Lung (tissue), 12 donors: Measurements from ENCODE around the gene FCRLB. TPM values are rescaled to one million over a fixed set of nuclear protein-coding genes. Genes with fewer than 3 reads are reported as not detected.

ENCODE experiments used
- ATAC-seq: fragments of 200-7000 bp; cut with Tn5 transposase; one replicate; pipeline ENCODE4 v1.9.1; 2020; ENCODE audit warnings: moderate number of reproducible peaks; ENCODE audit not compliant: insufficient read depth, low FRiP score
- DNase-seq, 3 donors: peaks; one replicate each; pipeline ENCODE4 v3.0.0-alpha.2; 2013 to 2017
- H3K27ac ChIP-seq, 2 donors: one replicate each; pipeline ENCODE4 v1.5.1; 2013; ENCODE audit warnings: mild to moderate bottlenecking in 2 of 2, moderate library complexity in 2 of 2, control low read depth in 1 of 2, inconsistent platforms in 1 of 2, low read depth in 1 of 2, low read length in 1 of 2
- H3K27me3 ChIP-seq, 3 donors: one replicate each; pipeline ENCODE4 v1.5.1; 2013; ENCODE audit warnings: low read length in 2 of 3; ENCODE audit not compliant: control insufficient read depth in 3 of 3, insufficient read depth in 3 of 3
- H3K36me3 ChIP-seq, 4 donors: one replicate each; pipeline ENCODE4 v1.5.1; 2013; ENCODE audit warnings: low read length in 4 of 4, mild to moderate bottlenecking in 1 of 4, moderate library complexity in 1 of 4; ENCODE audit not compliant: control insufficient read depth in 4 of 4, insufficient read depth in 4 of 4
- H3K4me1 ChIP-seq, 5 donors: one replicate each; pipeline ENCODE4 v1.5.1; 2013; ENCODE audit warnings: low read length in 5 of 5, mild to moderate bottlenecking in 2 of 5, moderate library complexity in 1 of 5; ENCODE audit not compliant: control insufficient read depth in 5 of 5, insufficient read depth in 5 of 5
- H3K4me3 ChIP-seq: one replicate; pipeline ENCODE4 v1.5.1; 2013; ENCODE audit warnings: mild to moderate bottlenecking, control low read depth, moderate library complexity
- H3K9ac ChIP-seq, 2 donors: one replicate each; pipeline ENCODE4 v1.5.1; 2013; ENCODE audit warnings: low read length in 2 of 2, control low read depth in 1 of 2; ENCODE audit not compliant: insufficient read depth in 1 of 2
- H3K9me3 ChIP-seq, 4 donors: one replicate each; pipeline ENCODE4 v1.5.1; 2013; ENCODE audit warnings: low read length in 3 of 4, mild to moderate bottlenecking in 1 of 4, moderate library complexity in 1 of 4; ENCODE audit not compliant: control insufficient read depth in 4 of 4, insufficient read depth in 3 of 4
- whole genome bisulfite sequencing, 2 donors: extraction: QIAGEN DNeasy Blood & Tissue Kit; methylation state at CpG; one replicate each; pipeline ENCODE4 v1.1.7; 2013; 5-methylcytosine and 5-hydroxymethylcytosine counted together
- polyA plus RNA-seq, 2 donors: library from polyadenylated mRNA; stranded (reverse); fragments of 200-250 nt; gene quantifications; one replicate each; pipeline ENCODE4 v1.2.1, GENCODE V29; 2013
- total RNA-seq, 2 donors: library from RNA; depleted of rRNA in 1 of 2; stranded (reverse); fragments of >200 nt in 1 of 2; gene quantifications; one replicate each; pipeline ENCODE4 v1.2.1, GENCODE V29; 2014 to 2021
- TF ChIP-seq, protein P1 (sequence below): IDR thresholded peaks from 2 replicates; pipeline ENCODE4 v1.5.1; 2012; ENCODE audit warnings: mild to moderate bottlenecking; ENCODE audit errors: control extremely low read depth, extremely low read depth
- donor health status: control.
- donor health status: control.
- donor health status: Bipolar disorder and iron deficiency.
- donor health status: healthy.
- donor health status: DM: yes; HTN: yes; CAD: no.

FCRLB gene
- total and polyA plus RNA-seq, 4 donors, result 0.34 to 0.90 (median 0.72) TPM

DNA sequence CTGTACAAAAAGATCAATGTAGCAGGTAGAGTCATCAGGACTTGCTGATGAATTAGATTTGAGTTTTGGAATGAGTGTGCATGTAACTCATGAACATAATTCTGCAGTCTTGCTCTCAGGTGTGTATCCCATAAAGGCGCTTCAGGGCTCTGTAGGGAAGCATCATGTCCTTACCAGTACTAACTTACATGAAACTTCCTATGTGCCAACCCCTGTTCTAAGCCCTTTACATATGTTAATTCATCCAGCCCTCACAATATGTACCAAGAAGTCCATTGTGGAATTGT lies 2.1 kb upstream of the FCRLB start:
- no peaks in the 10 kb centered on the region for H3K36me3 ChIP-seq
- H3K27me3 ChIP-seq, result peaks cover 0 to 5% (median 2%) of the 10 kb centered on the region in 3 donors
- no peak overlapping the region for H3K4me3 ChIP-seq
- H3K9ac ChIP-seq, result no peak overlapping the region
- DNase-seq (no peak), ATAC-seq (no peak)
- H3K4me1 ChIP-seq, result peaks cover 0 to 5% (median 0%) of the 10 kb centered on the region in 5 donors
- peaks cover 0 to 2% (median 0%) of the 10 kb centered on the region in 4 donors for H3K9me3 ChIP-seq
- 97 to 100% methylated on average over 1 of the region's 1 CpG for WGBS, 2 donors
- no peak overlapping the region for H3K27ac ChIP-seq
- TF ChIP-seq, protein P1, sequence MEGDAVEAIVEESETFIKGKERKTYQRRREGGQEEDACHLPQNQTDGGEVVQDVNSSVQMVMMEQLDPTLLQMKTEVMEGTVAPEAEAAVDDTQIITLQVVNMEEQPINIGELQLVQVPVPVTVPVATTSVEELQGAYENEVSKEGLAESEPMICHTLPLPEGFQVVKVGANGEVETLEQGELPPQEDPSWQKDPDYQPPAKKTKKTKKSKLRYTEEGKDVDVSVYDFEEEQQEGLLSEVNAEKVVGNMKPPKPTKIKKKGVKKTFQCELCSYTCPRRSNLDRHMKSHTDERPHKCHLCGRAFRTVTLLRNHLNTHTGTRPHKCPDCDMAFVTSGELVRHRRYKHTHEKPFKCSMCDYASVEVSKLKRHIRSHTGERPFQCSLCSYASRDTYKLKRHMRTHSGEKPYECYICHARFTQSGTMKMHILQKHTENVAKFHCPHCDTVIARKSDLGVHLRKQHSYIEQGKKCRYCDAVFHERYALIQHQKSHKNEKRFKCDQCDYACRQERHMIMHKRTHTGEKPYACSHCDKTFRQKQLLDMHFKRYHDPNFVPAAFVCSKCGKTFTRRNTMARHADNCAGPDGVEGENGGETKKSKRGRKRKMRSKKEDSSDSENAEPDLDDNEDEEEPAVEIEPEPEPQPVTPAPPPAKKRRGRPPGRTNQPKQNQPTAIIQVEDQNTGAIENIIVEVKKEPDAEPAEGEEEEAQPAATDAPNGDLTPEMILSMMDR, result no peak

DNA sequence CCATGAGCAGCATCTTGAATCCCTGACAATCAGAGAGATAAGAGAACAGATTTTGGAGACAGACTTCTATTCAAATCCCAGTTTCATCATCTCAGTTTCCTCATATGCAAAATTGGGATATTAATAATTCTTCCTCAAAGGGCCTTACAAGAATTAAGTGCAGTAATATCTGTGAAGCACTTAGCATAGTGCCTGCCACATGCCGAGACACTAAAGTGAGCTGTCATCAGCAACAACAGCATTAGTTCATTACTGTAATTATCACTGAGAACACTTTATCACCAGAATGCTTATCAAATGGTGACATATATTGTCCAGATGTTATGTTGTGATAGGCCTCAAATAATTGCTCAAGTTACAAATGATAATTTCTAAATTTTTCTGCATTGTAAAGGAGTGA lies 922 bp upstream of the FCRLB start:
- Histone ChIP-seq H3K27me3 (peaks cover 0 to 5% (median 2%) of the 10 kb centered on the region in 3 donors), H3K9me3 (peaks cover 0 to 2% (median 0%) of the 10 kb centered on the region in 4 donors), H3K4me3 (no peak overlapping the region), H3K9ac (no peak overlapping the region), H3K36me3 (no peaks in the 10 kb centered on the region), H3K4me1 (peaks cover 0 to 5% (median 0%) of the 10 kb centered on the region in 5 donors), H3K27ac (no peak overlapping the region)
- WGBS, 2 donors, result 72 to 91% methylated on average over 1 of the region's 1 CpG
- ATAC-seq (no peak), DNase-seq (no peak)
- TF ChIP-seq, protein P1, result no peak

DNA sequence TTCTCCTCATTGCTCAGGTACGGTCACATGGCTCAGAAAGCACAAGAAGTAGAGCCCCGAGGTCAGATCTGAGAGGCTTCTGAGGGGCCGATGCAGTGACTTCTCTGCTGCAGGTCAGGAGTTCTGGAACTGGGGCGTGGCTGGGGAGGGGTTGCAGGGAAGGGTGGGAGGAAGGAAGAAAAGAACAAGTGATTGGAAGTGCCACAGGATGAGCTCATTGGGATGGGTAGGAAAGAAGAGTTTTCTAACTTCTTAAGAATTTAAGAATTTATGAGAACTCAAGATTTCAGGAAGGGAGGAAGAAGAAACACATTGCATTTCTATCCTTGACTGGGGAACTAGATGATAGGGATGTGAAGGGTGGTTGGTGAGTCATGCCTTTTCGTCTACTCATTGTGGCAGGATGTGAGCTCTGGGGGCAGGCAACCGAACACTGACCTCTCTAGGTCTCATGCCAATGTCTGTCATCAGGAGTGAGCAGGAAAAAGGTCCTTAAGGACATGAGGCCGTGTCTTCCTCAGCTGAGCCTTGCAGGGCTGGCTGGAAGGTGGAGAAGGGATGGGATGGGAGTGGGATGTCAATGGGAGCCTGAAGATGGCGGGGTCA lies 497 bp downstream of the FCRLB start:
- H3K27me3 ChIP-seq, result peaks cover 0 to 2% (median 0%) of the 10 kb centered on the region in 3 donors
- no peak overlapping the region for H3K4me3 ChIP-seq
- ATAC-seq, result no peak
- no peak overlapping the region for H3K27ac ChIP-seq
- H3K4me1 ChIP-seq, result peaks cover 0 to 9% (median 0%) of the 10 kb centered on the region in 5 donors
- TF ChIP-seq, protein P1, result no peak
- no peak overlapping the region for H3K9ac ChIP-seq
- peaks cover 0 to 2% (median 0%) of the 10 kb centered on the region in 4 donors for H3K9me3 ChIP-seq
- H3K36me3 ChIP-seq, result no peaks in the 10 kb centered on the region
- WGBS, 2 donors, result 54 to 55% methylated on average over 8 of the region's 8 CpGs
- no peak for DNase-seq

DNA sequence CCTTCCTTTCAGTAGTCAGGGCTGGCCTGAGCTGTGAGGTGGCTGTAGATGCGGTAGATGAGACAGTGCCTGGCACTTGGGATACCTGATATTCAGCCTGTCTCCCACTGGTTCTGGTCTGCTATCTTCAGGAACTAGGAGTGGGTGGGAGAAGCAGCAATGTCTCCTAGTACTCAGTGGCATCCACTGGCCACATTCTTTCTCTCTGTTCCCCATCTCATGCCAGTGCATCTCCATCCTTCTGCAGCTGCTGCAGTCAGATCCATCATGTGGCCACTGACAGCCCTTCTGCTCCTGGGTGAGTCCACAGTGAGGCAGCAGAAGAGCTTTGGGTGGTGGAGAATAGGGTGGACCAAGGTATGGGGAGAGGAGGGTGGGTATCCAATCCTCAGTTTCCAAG lies 1.1 kb downstream of the FCRLB start:
- Histone ChIP-seq H3K36me3 (no peaks in the 10 kb centered on the region), H3K27me3 (no peaks in the 10 kb centered on the region), H3K9me3 (peaks cover 0 to 2% (median 0%) of the 10 kb centered on the region in 4 donors), H3K27ac (no peak overlapping the region), H3K9ac (no peak overlapping the region), H3K4me3 (no peak overlapping the region), H3K4me1 (peaks cover 0 to 9% (median 0%) of the 10 kb centered on the region in 5 donors)
- TF ChIP-seq, protein P1, result no peak
- 96 to 100% methylated on average over 1 of the region's 1 CpG for WGBS, 2 donors
- no peak for DNase-seq
- ATAC-seq, result no peak
